ENCODE results near the gene WWC2.

GRCh38 chr4:183249854-183250253 is 150.8 kb downstream of the WWC2 start:
- TF ChIP-seq EZH2 (IDR thresholded peaks at IDR 0.05; ENCODE audit: insufficient read depth, poor library complexity, severe bottlenecking) (no peak), EZH2phosphoT487 (IDR thresholded peaks at IDR 0.05; ENCODE audit: insufficient read depth, low read depth) (no peak)
